A673 (cell line): ENCODE measurements around the gene STRBP. TPM values are rescaled to one million over a fixed set of nuclear protein-coding genes. Genes with fewer than 3 reads are reported as not detected.

ENCODE experiments used
- BruUV-seq: library from RNA; stranded (reverse); fragments of 400-500 nt; replicated peaks from 2 replicates; lab custom pipeline; 2021; lab: Mats Ljungman, UMichigan
- CTCF ChIA-PET: fragments of 300-600 bp; sonication (Branson Sonifier 250); formaldehyde crosslinking; loops from one replicate; lab custom pipeline; 2022; ENCODE audit warnings: antibody characterized with exemption; lab: Charles Lee
- POLR2A ChIA-PET: fragments of 300-600 bp; sonication (Branson Sonifier 250); formaldehyde crosslinking; loops from one replicate; lab custom pipeline; 2022; ENCODE audit warnings: antibody characterized with exemption; ENCODE audit not compliant: low non-redundant PET; lab: Charles Lee
- DNase-seq: peaks from one replicate; pipeline ENCODE4 v3.0.0-alpha.2; 2015; ENCODE audit warnings: low spot score
- H3K27ac ChIP-seq: fragments of 200-600 bp; sonication (generic); 2 replicates; pipeline ENCODE4 v1.5.1; 2016; ENCODE audit warnings: mixed run types, low read depth, mild to moderate bottlenecking, mixed read lengths, antibody characterized with exemption, low read length; ENCODE audit not compliant: poor library complexity, severe bottlenecking
- H3K27me3 ChIP-seq: fragments of 200-600 bp; sonication (generic); replicated peaks from 2 replicates; pipeline ENCODE4 v1.6.1; 2017; ENCODE audit warnings: mixed run types, low read depth, mild to moderate bottlenecking, mixed read lengths, antibody characterized with exemption, low read length; ENCODE audit not compliant: insufficient read depth, poor library complexity
- H3K36me3 ChIP-seq: fragments of 200-600 bp; sonication (generic); 2 replicates; pipeline ENCODE4 v1.6.1; 2016; ENCODE audit warnings: mixed run types, mild to moderate bottlenecking, mixed read lengths, antibody characterized with exemption, low read length; ENCODE audit not compliant: insufficient read depth, poor library complexity, severe bottlenecking
- H3K4me1 ChIP-seq: fragments of 200-600 bp; sonication (generic); 2 replicates; pipeline ENCODE4 v1.6.1; 2017; ENCODE audit warnings: mixed run types, mild to moderate bottlenecking, mixed read lengths, antibody characterized with exemption, low read length; ENCODE audit not compliant: insufficient read depth, poor library complexity, severe bottlenecking
- H3K4me3 ChIP-seq: fragments of 200-600 bp; sonication (generic); 2 replicates; pipeline ENCODE4 v1.5.1; 2016; ENCODE audit warnings: low read depth, mixed run types, mild to moderate bottlenecking, mixed read lengths, low read length; ENCODE audit not compliant: poor library complexity, severe bottlenecking
- H3K9me3 ChIP-seq: fragments of 200-600 bp; sonication (generic); 2 replicates; pipeline ENCODE4 v1.6.1; 2016; ENCODE audit warnings: mixed run types, low read depth, mild to moderate bottlenecking, mixed read lengths, antibody characterized with exemption, low read length; ENCODE audit not compliant: poor library complexity, severe bottlenecking
- EZH2 ChIP-seq: fragments of 200-600 bp; sonication (generic); IDR thresholded peaks from 2 replicates; pipeline ENCODE4 v1.6.1; 2017; ENCODE audit warnings: borderline replicate concordance, low read depth, mild to moderate bottlenecking, mixed read lengths, antibody characterized with exemption, low read length; ENCODE audit not compliant: poor library complexity, severe bottlenecking
- intact Hi-C: fragments of 100-400 bp; cut with micrococcal nuclease; formaldehyde crosslinking; loops from one replicate; pipeline ENCODE4 v1.10.0; 2022; ENCODE audit not compliant: unreplicated experiment
- total RNA-seq: library from RNA; stranded (reverse); gene quantifications from 2 replicates; pipeline ENCODE4 v1.2.3, GENCODE V29; 2021
- TF ChIP-seq, protein P1 (sequence below): fragments of 300-800, 200-600 bp; sonication (generic); conservative IDR thresholded peaks from 2 replicates; pipeline ENCODE4 v1.5.1; 2017; ENCODE audit warnings: low read depth, mild to moderate bottlenecking, antibody characterized with exemption, low read length, moderate library complexity, mixed read lengths

STRBP gene
- total RNA-seq, 1 experiment from 2014 or later: 79.4 TPM

DNA sequence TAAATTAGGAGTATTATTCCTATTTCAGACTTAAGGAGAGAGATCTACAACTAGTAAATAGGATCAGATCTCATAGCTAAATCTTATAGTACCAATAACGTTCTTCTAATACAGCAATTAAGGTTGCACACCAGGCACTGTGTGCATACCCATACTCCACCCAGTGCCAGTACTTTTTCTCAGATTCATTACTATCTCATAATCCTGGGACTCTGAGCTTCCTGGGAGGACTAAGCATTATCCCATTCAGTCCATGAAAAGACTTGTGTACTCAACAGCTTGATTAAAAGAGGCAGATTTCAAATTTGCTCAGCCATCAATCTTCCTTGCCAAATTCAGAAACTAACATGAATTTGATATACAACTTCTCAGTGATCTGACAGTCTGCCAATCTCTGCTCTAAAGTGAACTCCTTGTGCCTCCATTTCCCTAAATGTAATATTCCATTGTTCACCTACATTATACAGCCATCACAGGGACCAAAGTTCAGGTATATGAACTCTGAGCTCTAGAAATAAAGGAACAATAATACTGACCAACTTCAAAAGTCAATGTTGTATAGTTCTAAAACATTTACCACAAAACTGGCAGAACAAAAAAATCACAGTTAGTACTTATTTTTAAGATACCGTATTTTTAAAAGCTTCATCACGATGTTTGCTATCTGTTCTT is 7.2 kb downstream of the STRBP start:
- CTCF ChIA-PET: no interaction called here
- intact Hi-C loops: no loop called here

GRCh38 chr9:123260340-123260739 is 8.0 kb downstream of the STRBP start:
- POLR2A ChIA-PET: no interaction called here
- no peak overlapping the region for H3K4me3 ChIP-seq
- DNase-seq: no peak
- H3K27me3 ChIP-seq: no peaks in the 10 kb centered on the region
- no peaks in the 10 kb centered on the region for H3K9me3 ChIP-seq
- TF ChIP-seq, protein P1, sequence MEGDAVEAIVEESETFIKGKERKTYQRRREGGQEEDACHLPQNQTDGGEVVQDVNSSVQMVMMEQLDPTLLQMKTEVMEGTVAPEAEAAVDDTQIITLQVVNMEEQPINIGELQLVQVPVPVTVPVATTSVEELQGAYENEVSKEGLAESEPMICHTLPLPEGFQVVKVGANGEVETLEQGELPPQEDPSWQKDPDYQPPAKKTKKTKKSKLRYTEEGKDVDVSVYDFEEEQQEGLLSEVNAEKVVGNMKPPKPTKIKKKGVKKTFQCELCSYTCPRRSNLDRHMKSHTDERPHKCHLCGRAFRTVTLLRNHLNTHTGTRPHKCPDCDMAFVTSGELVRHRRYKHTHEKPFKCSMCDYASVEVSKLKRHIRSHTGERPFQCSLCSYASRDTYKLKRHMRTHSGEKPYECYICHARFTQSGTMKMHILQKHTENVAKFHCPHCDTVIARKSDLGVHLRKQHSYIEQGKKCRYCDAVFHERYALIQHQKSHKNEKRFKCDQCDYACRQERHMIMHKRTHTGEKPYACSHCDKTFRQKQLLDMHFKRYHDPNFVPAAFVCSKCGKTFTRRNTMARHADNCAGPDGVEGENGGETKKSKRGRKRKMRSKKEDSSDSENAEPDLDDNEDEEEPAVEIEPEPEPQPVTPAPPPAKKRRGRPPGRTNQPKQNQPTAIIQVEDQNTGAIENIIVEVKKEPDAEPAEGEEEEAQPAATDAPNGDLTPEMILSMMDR: no peak
- no peak for TF ChIP-seq EZH2
- CTCF ChIA-PET: no interaction called here
- intact Hi-C loops: no loop called here
- H3K4me1 ChIP-seq: peaks cover 50% of the 10 kb centered on the region
- no TSS peak for BruUV-seq
- H3K36me3 ChIP-seq: no peaks in the 10 kb centered on the region
- H3K27ac ChIP-seq: no peak overlapping the region

More for the DNA sequence above, 7.2 kb downstream of the STRBP start:
- no TSS peak for BruUV-seq
- POLR2A ChIA-PET: no interaction called here
- Histone ChIP-seq H3K27ac (no peak overlapping the region), H3K9me3 (no peaks in the 10 kb centered on the region), H3K4me1 (peaks cover 57% of the 10 kb centered on the region), H3K4me3 (no peak overlapping the region), H3K36me3 (no peaks in the 10 kb centered on the region), H3K27me3 (no peaks in the 10 kb centered on the region)
- no peak for DNase-seq
- TF ChIP-seq, protein P1: no peak
- TF ChIP-seq EZH2: no peak

- intact Hi-C loops: no loop called here
- BruUV-seq: no TSS peak
- no peaks in the 10 kb centered on the region for H3K27me3 ChIP-seq
- TF ChIP-seq, protein P1: no peak
- TF ChIP-seq EZH2: no peak
- ChIA-PET CTCF (no interaction called here), POLR2A (no interaction called here)
- H3K9me3 ChIP-seq: no peaks in the 10 kb centered on the region
- H3K4me1 ChIP-seq: peaks cover 31% of the 10 kb centered on the region
- H3K27ac ChIP-seq: no peak overlapping the region
- no peaks in the 10 kb centered on the region for H3K36me3 ChIP-seq
- DNase-seq: no peak
- no peak overlapping the region for H3K4me3 ChIP-seq
Observed at GRCh38 chr9:123257276-123257675, 11.1 kb downstream of the STRBP start.
